Pancreas (tissue), 10 donors: Measurements from ENCODE around the gene SHISA8. TPM values are rescaled to one million over a fixed set of nuclear protein-coding genes. Genes with fewer than 3 reads are reported as not detected.

Source experiments
- ATAC-seq, 4 donors: fragments of 200-7000 bp; cut with Tn5 transposase; one replicate each; pipeline versions ENCODE4 v1.8.0 to v1.9.1; 2020; ENCODE audit warnings: mild to moderate bottlenecking in 4 of 4, moderate library complexity in 4 of 4
- DNase-seq, 6 donors: peaks; one replicate each; pipeline ENCODE4 v3.0.0-alpha.2; 2020
- FAIRE-seq: peaks from 2 replicates; lab custom pipeline; 2012; peaks lifted over from hg19 to GRCh38; lab: Jason Lieb, UNC
- H3K27ac ChIP-seq, 4 donors: fragments of 200-600 bp; sonication (generic); 1 replicate in 3 of 4; 2 replicates in 1 of 4; pipeline versions ENCODE4 v1.5.0 to v1.8.0; 2020
- H3K27me3 ChIP-seq, 4 donors: fragments of 200-600 bp; one replicate each; pipeline ENCODE4 v1.8.0; 2021
- H3K36me3 ChIP-seq, 3 donors: fragments of 200-600 bp; sonication (generic) in 1 of 3; one replicate each; pipeline versions ENCODE4 v1.5.0 to v1.8.0; 2020 to 2021
- H3K4me1 ChIP-seq, 3 donors: fragments of 200-600 bp; one replicate each; pipeline ENCODE4 v1.8.0; 2021
- H3K4me3 ChIP-seq, 4 donors: fragments of 200-600 bp; sonication (generic) in 2 of 4; one replicate each; pipeline versions ENCODE4 v1.5.0 to v1.8.0; 2020 to 2021
- H3K9me3 ChIP-seq, 4 donors: fragments of 200-600 bp; one replicate each; pipeline ENCODE4 v1.8.0; 2021
- WGBS, 2 donors: extraction: QIAGEN DNeasy Blood & Tissue Kit; methylation state at CpG; one replicate each; pipeline ENCODE4 v1.1.7; 2013; 5-methylcytosine and 5-hydroxymethylcytosine counted together
- intact Hi-C, 3 donors: fragments of 100-400 bp; cut with DNase I; formaldehyde crosslinking; loops; one replicate each; pipeline versions ENCODE4 v1.11.1 to v1.14.2; 2022
- polyA plus RNA-seq, 2 donors: library from polyadenylated mRNA; stranded (reverse); fragments of 200-250 nt; gene quantifications; one replicate each; pipeline ENCODE4 v1.2.3, GENCODE V29; 2013
- total RNA-seq, 6 donors: library from RNA; stranded (reverse); fragmentation: NEBNext Ultra II Directional in 4 of 6; extraction: Animal tissue kit (Norgen Biotek cat#: 25700) in 4 of 6; gene quantifications; one replicate each; pipeline versions ENCODE4 v1.2.1 to v1.2.4, GENCODE V29; 2021 to 2023
- TF ChIP-seq, protein P1 (sequence below), 4 donors: fragments of 200-600 bp; sonication (generic) in 3 of 4; IDR thresholded peaks; one replicate each; pipeline versions ENCODE4 v1.5.0 to v1.8.0; 2021; ENCODE audit warnings: antibody characterized with exemption in 4 of 4
- donor health status: healthy with polysubstance abuse.
- donor health status: DM: no; HTN: no; CAD: no; lungs with moderate emphysema.
- donor health status: DM: no; HTN: no; CAD: no.
- donor health status: control.
- donor health status: control.
- donor health status: Bipolar disorder and iron deficiency.
- donor health status: DM: yes; HTN: yes; CAD: no.
- donor health status: DM: no; HTN: no; CAD: no.
- donor health status: DM: no; HTN: no; CAD: no.
- donor health status: DM: yes; HTN: yes; CAD: no.

Gene SHISA8
- total and polyA plus RNA-seq, 8 donors: not detected

DNA sequence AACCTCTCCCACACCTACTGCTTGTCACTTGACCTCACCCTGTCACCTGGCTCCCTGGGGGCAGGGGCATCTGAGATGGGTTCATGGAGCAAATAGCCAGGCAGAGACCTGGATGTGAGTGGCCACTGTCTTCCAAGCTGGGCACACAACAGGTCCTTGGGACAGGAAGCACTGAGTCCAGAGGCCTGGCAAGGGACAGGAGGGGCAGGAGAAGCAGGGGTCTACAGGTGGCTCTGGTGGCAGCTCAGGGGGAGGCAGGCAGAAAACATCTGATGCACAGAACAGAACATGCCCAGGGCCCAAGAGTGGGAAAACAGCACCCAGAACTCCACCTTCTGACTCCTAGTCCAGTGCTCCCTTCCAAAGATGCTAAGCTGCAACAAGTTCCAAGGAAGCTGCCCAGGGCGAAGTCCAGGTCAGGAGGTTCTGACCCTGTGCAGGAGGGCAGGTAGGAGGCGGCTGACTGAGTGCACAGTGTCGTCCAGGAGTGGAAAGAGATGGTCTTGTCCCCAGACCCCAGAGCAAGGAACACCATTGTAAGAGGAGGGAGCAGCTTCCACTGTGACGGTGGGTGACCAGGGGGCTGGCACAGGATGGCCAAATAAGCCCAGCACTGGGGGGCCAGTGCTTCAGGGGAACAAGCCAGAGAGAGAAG, 8.2 kb upstream of the SHISA8 start:
- TF ChIP-seq, protein P1, sequence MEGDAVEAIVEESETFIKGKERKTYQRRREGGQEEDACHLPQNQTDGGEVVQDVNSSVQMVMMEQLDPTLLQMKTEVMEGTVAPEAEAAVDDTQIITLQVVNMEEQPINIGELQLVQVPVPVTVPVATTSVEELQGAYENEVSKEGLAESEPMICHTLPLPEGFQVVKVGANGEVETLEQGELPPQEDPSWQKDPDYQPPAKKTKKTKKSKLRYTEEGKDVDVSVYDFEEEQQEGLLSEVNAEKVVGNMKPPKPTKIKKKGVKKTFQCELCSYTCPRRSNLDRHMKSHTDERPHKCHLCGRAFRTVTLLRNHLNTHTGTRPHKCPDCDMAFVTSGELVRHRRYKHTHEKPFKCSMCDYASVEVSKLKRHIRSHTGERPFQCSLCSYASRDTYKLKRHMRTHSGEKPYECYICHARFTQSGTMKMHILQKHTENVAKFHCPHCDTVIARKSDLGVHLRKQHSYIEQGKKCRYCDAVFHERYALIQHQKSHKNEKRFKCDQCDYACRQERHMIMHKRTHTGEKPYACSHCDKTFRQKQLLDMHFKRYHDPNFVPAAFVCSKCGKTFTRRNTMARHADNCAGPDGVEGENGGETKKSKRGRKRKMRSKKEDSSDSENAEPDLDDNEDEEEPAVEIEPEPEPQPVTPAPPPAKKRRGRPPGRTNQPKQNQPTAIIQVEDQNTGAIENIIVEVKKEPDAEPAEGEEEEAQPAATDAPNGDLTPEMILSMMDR (IDR thresholded peaks at IDR 0.05): no peak
- ATAC-seq: no peak
- WGBS, 2 donors: 82 to 85% methylated on average over 4 of the region's 4 CpGs
- no peaks in the 10 kb centered on the region for H3K27me3 ChIP-seq
- peak in 1 of 6 donors; percentile 32 for DNase-seq
- H3K36me3 ChIP-seq: no peaks in the 10 kb centered on the region
- H3K27ac ChIP-seq: no peak overlapping the region
- peaks cover 0 to 11% (median 6%) of the 10 kb centered on the region in 3 donors for H3K4me1 ChIP-seq
- intact Hi-C loops: no loop called here
- H3K4me3 ChIP-seq: no peak overlapping the region
- H3K9me3 ChIP-seq: no peaks in the 10 kb centered on the region
- no peak for FAIRE-seq

DNA sequence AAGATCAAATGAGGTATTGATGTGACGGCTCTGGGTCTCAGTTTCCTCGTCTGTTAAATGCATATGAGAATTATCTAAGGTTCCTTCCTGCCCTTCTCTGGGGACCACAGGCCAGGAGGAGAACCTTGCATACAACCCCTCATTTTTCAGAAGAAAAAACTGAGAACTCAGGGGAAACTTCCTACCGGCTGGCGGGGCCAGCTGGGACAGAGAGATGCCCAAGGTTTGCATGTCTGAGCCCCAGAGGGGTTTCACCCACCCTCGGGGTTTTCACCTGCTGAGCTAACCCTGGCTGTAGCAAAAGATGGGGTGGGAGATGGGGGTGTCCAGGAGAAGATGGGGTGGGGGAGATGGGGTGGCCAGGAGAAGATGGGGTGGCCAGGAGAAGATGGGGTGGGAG, 7.5 kb upstream of the SHISA8 start:
- DNase-seq: no peak
- TF ChIP-seq, protein P1 (IDR thresholded peaks at IDR 0.05): no peak
- Histone ChIP-seq H3K36me3 (no peaks in the 10 kb centered on the region), H3K27me3 (no peaks in the 10 kb centered on the region), H3K4me3 (no peak overlapping the region), H3K9me3 (no peaks in the 10 kb centered on the region), H3K27ac (no peak overlapping the region), H3K4me1 (peaks cover 0 to 11% (median 6%) of the 10 kb centered on the region in 3 donors)
- no peak for ATAC-seq
- WGBS, 2 donors: 82 to 89% methylated on average over 5 of the region's 5 CpGs
- FAIRE-seq: no peak
- intact Hi-C loops: no loop called here

DNA sequence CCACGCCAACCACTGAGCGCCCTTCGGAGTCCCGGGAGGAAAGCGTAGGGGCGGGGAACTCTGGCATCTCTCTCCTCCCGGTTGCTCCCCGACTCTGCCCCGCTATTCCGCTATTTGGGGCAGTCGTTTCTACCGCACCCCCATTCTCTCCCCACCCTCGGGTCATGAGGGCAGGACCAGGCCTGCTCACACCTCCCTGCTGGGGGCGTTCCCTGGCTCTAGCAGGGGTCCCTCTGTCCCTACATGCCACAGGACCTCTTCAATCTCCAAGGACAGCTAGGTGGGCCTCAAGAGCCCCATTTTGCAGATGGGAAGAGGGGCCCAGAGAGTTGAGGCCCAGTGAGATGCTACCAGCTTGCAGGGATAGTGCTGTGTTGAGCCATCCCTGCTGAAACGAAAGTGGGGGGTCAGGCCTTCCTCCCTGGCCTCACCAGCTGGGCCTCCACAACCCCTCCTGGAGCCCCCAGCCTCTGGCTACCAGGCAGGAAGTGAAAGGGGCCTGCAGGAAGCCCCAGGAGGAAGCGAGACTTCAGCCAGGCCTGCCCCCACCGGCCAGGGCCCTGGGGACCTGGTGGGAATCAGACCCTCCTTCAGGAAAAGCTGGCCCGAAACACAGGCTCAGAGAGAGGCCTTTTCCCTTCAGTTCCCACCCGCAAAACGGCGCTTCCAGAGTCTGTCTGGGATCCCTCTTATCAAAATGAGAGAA, 5.5 kb upstream of the SHISA8 start:
- Histone ChIP-seq H3K4me3 (peak overlapping the region in 1 of 4 donors; percentile 48), H3K9me3 (no peaks in the 10 kb centered on the region), H3K27ac (no peak overlapping the region), H3K27me3 (peaks cover 0 to 6% (median 1%) of the 10 kb centered on the region in 4 donors), H3K36me3 (no peaks in the 10 kb centered on the region), H3K4me1 (peaks cover 0 to 8% (median 6%) of the 10 kb centered on the region in 3 donors)
- ATAC-seq (no peak), FAIRE-seq (no peak), DNase-seq (peak in 1 of 6 donors; percentile 46)
- intact Hi-C loops: no loop called here
- WGBS, 2 donors: 71 to 77% methylated on average over 19 to 21 of the region's 21 CpGs
- TF ChIP-seq, protein P1 (IDR thresholded peaks at IDR 0.05): no peak

DNA sequence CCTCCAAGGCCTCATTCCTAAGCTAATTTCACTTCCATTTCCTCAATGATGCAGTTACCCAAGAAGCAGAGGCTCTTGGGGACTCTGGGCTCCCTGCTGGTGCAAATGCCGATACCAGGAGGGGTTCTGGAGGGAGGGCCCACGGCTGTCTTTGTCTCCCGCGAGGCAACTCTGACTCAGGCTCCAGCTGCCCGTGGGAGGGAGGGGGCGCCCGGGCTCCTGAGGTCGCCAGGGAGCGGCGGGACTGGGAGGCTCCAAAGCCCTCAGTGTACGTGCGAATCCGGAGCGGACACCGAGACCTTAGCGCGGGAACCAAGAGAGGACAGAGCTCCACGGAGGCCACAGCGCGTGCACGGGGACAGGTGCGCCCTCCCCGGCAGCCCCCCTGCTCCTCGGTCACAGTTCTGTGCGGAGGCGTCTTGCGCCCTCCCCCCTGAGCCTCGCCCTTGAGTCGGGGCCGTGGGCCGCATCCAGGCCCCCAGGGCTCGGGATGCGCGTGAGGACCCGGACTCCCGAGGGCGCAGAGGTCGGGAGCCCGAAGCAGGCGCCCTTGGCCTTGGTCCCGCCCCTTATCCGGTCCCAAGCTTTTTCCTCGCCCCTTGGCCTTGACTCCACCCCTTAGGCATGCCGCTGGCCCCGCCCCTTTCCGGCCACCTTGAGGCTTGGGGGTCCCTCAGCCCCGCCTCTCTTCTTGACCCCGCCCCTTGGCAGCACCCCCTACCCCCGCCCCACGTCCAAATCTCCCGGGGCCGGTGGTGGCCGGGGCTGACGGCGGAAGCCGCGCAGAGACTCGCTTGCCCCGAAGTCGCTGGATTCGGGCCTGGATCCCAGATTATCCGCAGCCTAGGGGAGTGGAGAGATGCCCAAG, 4.7 kb upstream of the SHISA8 start:
- peaks cover 0 to 9% (median 4%) of the 10 kb centered on the region in 4 donors for H3K27me3 ChIP-seq
- H3K27ac ChIP-seq: no peak overlapping the region
- peaks cover 0 to 9% (median 8%) of the 10 kb centered on the region in 3 donors for H3K4me1 ChIP-seq
- no peaks in the 10 kb centered on the region for H3K36me3 ChIP-seq
- intact Hi-C loops: no loop called here
- DNase-seq: peak; percentile 32 to 76 (median 58)
- WGBS, 2 donors: 6% methylated on average over 55 to 62 of the region's 62 CpGs
- no peaks in the 10 kb centered on the region for H3K9me3 ChIP-seq
- ATAC-seq: peak; percentile 48 to 84 (median 64)
- H3K4me3 ChIP-seq: peak overlapping the region; percentile 10 to 48 (median 35)
- TF ChIP-seq, protein P1 (IDR thresholded peaks at IDR 0.05): no peak
- FAIRE-seq: no peak
